OCI-LY1 (cell line): Measurements from ENCODE around the gene CPVL.

Source experiments
- CTCF ChIP-seq: fragments of 200-600 bp; sonication (generic), shearing (Covaris generic); IDR thresholded peaks from 2 replicates; pipeline ENCODE4 v1.5.1; 2017; ENCODE audit warnings: mild to moderate bottlenecking, antibody characterized with exemption, low read length, moderate library complexity, mixed read lengths
- EZH2 ChIP-seq: fragments of 200-600 bp; sonication (generic), shearing (Covaris generic); IDR thresholded peaks from 2 replicates; pipeline ENCODE4 v1.8.0; 2017; ENCODE audit warnings: borderline replicate concordance, mixed run types, mild to moderate bottlenecking, antibody characterized with exemption, low read length, moderate library complexity, mixed read lengths

- TF ChIP-seq CTCF (no peak), EZH2 (no peak)
These were observed 25.4 kb downstream of the CPVL start for GRCh38 chr7:29120955-29121354.
